GM12801 (cell line): Measurements from ENCODE around the gene TTC21A.

Experiments used
- TF ChIP-seq, protein P1 (sequence below): IDR thresholded peaks from one replicate; pipeline ENCODE4 v1.5.1; 2011; ENCODE audit warnings: control low read depth; ENCODE audit not compliant: insufficient read length; ENCODE audit errors: extremely low read depth

TTC21A gene

DNA sequence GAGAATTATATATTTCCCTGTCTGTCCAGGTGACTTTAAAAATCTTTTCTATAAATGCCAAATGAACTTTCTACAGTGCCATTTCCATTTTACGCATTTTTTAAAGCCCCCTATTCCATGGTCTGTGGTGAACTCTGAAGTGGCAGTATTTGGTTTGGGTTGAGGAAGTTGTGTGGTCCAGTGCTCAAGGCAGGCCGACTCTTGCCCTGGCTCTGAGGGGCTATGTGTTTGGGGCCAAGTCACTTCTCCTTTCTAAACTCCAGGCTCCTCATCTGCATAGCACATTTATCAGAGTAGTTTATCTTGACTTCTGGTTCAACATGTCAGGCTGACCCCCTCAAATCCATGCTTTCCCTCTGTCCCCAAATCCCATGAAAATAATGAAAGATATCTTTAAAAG lies 14.1 kb downstream of the TTC21A start:
- TF ChIP-seq, protein P1, sequence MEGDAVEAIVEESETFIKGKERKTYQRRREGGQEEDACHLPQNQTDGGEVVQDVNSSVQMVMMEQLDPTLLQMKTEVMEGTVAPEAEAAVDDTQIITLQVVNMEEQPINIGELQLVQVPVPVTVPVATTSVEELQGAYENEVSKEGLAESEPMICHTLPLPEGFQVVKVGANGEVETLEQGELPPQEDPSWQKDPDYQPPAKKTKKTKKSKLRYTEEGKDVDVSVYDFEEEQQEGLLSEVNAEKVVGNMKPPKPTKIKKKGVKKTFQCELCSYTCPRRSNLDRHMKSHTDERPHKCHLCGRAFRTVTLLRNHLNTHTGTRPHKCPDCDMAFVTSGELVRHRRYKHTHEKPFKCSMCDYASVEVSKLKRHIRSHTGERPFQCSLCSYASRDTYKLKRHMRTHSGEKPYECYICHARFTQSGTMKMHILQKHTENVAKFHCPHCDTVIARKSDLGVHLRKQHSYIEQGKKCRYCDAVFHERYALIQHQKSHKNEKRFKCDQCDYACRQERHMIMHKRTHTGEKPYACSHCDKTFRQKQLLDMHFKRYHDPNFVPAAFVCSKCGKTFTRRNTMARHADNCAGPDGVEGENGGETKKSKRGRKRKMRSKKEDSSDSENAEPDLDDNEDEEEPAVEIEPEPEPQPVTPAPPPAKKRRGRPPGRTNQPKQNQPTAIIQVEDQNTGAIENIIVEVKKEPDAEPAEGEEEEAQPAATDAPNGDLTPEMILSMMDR = no peak

DNA sequence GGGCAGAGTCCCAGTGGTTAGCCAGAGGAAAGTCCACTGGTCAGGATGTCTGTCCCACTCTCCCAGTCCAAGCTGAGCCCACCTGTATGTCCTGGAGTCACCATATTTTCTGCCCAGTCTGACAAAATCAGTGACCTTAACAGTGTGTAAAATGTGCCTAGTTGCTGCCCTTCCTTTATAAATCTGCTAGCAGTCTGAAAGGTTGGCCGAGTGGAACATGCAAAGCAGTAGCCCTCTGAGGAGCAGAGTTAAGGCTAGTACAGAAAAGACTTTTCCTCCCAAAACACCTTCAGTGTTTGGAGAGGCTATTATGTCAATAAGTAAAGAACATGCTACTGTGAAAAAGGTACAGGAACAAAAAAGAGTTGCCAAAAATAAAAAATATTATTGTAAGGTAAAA lies 15.3 kb downstream of the TTC21A start:
- TF ChIP-seq, protein P1 = no peak

DNA sequence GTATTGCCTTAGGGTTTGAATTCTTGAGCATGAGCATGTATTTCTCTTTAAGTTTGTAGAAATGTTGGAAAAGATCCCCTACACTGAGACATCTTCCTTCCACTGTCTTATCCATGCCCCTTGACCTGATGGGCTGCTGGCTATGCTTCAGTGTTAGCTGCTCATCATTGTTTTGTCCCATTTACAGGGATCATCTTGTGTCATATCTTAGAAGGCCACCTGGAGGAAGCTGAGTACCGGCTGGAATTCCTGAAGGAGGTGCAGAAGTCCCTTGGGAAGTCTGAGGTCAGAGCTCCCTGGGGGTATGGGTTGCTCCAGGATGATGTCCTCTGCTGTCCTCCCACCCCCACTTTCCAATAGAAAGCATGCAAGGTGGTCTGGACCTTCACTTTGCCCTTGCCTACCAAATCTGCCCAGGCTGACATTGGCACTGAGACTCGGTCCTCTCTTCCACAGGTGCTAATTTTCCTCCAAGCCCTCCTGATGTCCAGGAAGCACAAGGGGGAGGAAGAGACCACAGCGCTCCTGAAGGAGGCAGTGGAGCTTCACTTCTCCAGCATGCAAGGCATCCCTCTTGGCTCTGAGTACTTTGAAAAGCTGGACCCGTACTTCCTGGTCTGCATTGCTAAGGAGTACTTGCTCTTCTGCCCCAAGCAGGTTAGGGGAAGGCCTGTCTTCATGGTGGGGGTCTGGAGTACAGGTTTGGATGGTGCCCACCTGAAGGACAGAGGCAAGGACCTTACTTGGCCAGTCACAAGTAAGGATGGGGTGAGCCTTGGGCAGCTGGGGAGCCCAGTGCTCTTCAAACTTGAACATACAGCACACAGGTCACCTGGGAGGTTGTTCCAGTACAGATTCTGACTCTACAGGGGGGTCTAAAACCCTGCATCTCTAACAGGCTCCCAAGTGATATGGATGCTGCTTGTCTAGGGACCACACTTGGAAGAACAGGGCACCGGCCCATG lies 17.7 kb downstream of the TTC21A start:
- TF ChIP-seq, protein P1 = no peak

DNA sequence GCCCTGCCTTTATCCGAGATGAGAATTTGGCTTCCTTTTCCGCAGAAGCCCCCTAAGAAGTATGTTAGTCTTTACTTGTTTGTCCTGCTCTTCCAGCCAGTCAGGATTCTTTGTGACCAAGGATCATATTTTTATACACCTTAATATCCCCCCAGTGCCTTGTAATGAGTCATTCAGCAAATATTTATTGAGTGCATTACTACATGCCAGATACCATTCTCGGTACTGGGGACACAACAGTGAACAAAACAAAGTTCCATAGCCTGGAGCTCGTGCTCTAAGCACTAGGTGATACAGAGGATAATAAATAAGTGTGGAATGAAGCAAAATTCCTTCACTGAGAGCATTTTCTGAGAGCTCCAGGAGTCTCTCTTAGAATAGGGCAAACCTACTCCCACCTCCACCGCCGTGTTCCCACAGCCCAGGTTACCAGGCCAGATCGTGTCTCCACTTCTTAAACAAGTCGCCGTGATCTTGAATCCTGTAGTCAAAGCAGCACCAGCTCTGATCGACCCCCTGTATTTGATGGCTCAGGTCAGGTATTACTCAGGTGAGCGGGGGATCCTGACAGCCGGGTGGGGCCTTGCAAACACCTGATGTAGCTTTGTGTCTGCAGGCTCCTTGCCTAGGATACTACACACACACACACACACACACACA lies 18.5 kb downstream of the TTC21A start:
- TF ChIP-seq, protein P1 = no peak

DNA sequence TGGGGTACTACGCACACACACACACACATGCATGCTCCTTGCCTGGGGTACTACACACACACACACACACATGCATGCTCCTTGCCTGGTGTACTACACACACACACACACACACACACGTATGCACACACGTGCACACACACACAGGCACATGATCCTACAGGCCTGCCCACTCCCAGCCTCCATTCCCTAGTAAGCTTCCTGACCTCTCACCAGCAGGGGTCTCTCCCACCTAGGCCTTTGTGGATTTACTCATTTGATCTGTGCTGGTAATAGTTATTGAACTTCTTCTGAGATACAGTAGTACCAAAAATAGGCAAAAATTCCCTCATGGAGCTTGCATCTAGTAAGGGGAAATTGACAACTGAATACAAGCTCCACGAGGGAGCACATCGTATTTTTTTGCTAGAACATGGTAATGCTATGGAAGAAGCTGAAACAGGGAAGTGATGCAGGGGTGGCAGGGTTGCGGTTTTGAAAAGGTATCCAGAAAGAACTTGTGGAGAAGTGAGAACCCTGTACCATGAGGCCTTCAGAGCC lies 19.1 kb downstream of the TTC21A start:
- TF ChIP-seq, protein P1 = no peak

DNA sequence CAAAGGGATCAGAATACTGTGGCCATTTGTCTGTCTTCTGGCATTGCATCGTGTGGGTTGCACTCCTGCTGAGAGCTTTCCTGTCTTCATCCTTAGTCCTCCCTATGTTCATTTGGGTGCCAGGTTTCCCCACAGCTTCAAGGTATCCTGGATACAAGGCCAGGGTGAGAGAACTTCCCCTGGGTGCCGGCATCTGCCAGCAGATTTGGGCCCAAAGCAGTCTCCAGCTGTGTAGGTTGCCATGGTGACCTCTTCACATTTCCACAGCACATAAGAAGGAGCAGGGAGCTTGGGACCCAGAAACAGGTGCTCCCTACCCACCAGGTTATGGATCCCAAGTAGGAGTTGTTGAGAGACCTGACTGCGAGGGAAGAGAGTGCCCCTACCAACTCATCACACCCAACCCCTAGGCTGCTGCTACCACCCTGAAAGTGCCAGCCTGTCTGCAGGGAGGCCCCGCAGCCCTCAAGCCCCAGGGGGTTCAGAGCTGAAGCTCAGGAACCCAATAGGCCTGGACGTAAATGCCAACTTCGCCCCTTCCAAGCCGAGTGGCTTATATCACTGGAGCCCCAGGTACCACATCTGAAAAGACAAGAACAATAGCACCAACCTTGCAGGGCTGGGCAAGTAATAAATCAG lies 19.9 kb downstream of the TTC21A start:
- TF ChIP-seq, protein P1 = no peak

DNA sequence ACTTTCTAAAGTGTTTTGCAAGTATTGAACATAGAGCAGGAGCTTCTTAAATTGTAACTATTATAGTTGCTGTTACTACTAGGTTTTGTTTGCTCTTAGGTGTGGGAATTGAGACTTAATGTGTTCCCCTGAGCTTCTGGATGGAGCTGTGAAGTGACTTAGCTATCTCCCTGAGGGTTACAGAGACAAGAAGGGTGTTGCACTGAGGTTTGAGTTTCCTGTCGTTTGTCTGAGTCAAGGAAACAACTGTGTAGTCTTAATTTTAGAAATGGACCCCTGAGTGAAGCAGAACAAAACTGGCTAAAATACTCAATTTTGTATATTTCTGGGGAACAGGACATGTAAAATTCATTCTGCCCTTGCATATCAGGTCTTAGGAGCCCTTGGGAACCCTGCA lies 20.4 kb downstream of the TTC21A start:
- TF ChIP-seq, protein P1 = no peak
